ENCODE results near the gene CRYL1.

CRYL1 gene

GRCh38 chr13:20418953-20419352 lies 106.7 kb downstream of the CRYL1 start:
- no peak for FAIRE-seq

- no peak for FAIRE-seq
Measured at GRCh38 chr13:20416223-20416745, 109.4 kb downstream of the CRYL1 start.

GRCh38 chr13:20415694-20416107 lies 110.0 kb downstream of the CRYL1 start:
- no peak for FAIRE-seq

- no peak for FAIRE-seq
Measured at GRCh38 chr13:20415306-20415679, 110.4 kb downstream of the CRYL1 start.

GRCh38 chr13:20414546-20415305 lies 110.9 kb downstream of the CRYL1 start:
- FAIRE-seq: no peak

GRCh38 chr13:20412691-20413355 lies 112.8 kb downstream of the CRYL1 start:
- FAIRE-seq: no peak

- FAIRE-seq: no peak
Measured at GRCh38 chr13:20411638-20412342, 113.9 kb downstream of the CRYL1 start.

- no peak for FAIRE-seq
Measured at GRCh38 chr13:20410726-20411125, 114.9 kb downstream of the CRYL1 start.

GRCh38 chr13:20408181-20408580 lies 117.5 kb downstream of the CRYL1 start:
- no peak for FAIRE-seq

GRCh38 chr13:20407759-20408158 lies 117.9 kb downstream of the CRYL1 start:
- no peak for FAIRE-seq

GRCh38 chr13:20405691-20406090 lies 120.0 kb downstream of the CRYL1 start:
- no peak for FAIRE-seq

GRCh38 chr13:20404488-20405222 lies 121.0 kb downstream of the CRYL1 start:
- no peak for FAIRE-seq

GRCh38 chr13:20403826-20404225 lies 121.8 kb downstream of the CRYL1 start:
- FAIRE-seq: no peak

- FAIRE-seq: no peak
Measured at GRCh38 chr13:20402881-20403280, 122.8 kb downstream of the CRYL1 start.

- no peak for FAIRE-seq
Measured at GRCh38 chr13:20401931-20402856, 123.5 kb downstream of the CRYL1 start.

- no peak for FAIRE-seq
Measured at GRCh38 chr13:20401531-20401930, 124.1 kb downstream of the CRYL1 start.

- no peak for FAIRE-seq
Measured at GRCh38 chr13:20400774-20401173, 124.9 kb downstream of the CRYL1 start.

GRCh38 chr13:20399961-20400360 lies 125.7 kb downstream of the CRYL1 start:
- no peak for FAIRE-seq

- FAIRE-seq: no peak
Measured at GRCh38 chr13:20399515-20399914, 126.1 kb downstream of the CRYL1 start.

GRCh38 chr13:20398459-20398858 lies 127.2 kb downstream of the CRYL1 start:
- no peak for FAIRE-seq

GRCh38 chr13:20397896-20398295 lies 127.8 kb downstream of the CRYL1 start:
- no peak for FAIRE-seq
